Measurements from ENCODE around the gene HIPK2.

The HIPK2 gene

DNA sequence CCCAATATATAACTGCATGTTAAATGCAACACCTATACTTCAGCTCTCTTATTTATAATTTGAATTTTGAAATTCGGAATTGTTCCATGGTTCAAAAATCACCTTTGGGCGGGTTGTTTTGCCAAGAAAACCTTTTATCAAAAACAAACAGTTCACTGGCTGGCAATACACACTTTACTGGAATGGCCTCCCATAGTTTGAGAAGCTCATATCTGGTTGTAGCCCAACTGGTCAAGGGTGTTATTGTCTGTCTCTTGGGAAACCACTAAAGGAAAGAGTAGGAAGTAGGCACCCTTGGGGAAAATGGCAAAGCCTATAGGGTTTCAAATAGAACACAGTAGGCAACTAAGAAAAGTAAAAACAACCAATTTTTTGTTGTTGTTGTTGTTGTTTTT lies 117.9 kb downstream of the HIPK2 start:
- Histone ChIP-seq H3K27ac (ENCODE audit: low read depth, low read length) (no peak overlapping the region), H3K36me3 (ENCODE audit: control insufficient read depth in 5 of 5, insufficient read depth in 5 of 5, low read length in 5 of 5) (peaks cover 0 to 6% (median 0%) of the 10 kb centered on the region in 5 donors), H3K4me1 (ENCODE audit: control insufficient read depth in 5 of 5, insufficient read depth in 5 of 5, low read length in 5 of 5) (peaks cover 6 to 68% (median 60%) of the 10 kb centered on the region in 5 donors), H3K9me3 (ENCODE audit: control insufficient read depth in 5 of 5, low read length in 5 of 5) (no peaks in the 10 kb centered on the region), H3K9ac (ENCODE audit: low read length in 5 of 5) (no peak overlapping the region), H3K4me3 (ENCODE audit: low read depth in 1 of 5, low read length in 5 of 5) (no peak overlapping the region), H3K27me3 (ENCODE audit: control insufficient read depth in 5 of 5, insufficient read depth in 4 of 5, low read length in 5 of 5) (no peaks in the 10 kb centered on the region)

DNA sequence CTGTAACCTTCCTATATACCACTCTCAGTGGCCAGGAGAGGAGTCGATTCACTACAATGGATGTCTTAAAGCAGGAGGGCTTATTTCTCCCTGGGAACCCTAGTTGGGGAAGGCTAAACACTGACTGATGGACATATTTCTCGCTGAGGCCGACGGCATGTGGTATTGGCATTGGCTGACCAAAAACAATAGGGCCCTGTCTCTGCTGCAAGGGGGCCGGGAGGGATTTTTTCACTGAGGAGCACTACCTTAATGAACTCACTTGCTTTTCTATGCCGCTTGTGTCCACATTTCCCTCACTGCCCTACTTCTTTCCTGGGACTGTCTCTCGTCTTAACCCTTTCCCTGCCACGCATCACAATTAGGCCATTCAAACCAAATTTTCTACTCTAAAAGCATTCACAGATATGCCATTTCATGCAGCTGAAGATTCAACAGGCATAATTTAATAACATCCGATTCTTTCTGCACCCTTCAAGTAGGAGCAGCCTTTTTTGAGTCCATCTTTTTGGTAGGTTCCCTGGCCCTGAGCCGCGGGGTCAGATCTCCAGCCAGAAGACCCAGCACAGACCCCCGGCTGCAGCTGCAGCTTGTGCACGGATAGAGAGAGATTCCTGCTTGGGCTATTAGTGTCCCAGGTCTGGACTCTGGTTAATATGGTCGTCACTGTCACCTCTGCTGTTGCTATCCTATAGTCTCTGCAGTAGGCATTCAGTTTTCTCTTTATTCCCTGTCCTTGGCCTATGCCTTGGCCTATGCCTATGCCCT lies 118.7 kb downstream of the HIPK2 start:
- H3K27me3 ChIP-seq (ENCODE audit: control insufficient read depth in 5 of 5, insufficient read depth in 4 of 5, low read length in 5 of 5): no peaks in the 10 kb centered on the region
- peak overlapping the region; percentile 38 for H3K27ac ChIP-seq (ENCODE audit: low read depth, low read length)
- peak overlapping the region in 1 of 5 donors; percentile 12 for H3K9ac ChIP-seq (ENCODE audit: low read length in 5 of 5)
- H3K4me3 ChIP-seq (ENCODE audit: low read depth in 1 of 5, low read length in 5 of 5): no peak overlapping the region
- peaks cover 6 to 68% (median 61%) of the 10 kb centered on the region in 5 donors for H3K4me1 ChIP-seq (ENCODE audit: control insufficient read depth in 5 of 5, insufficient read depth in 5 of 5, low read length in 5 of 5)
- H3K36me3 ChIP-seq (ENCODE audit: control insufficient read depth in 5 of 5, insufficient read depth in 5 of 5, low read length in 5 of 5): peaks cover 0 to 6% (median 0%) of the 10 kb centered on the region in 5 donors
- no peaks in the 10 kb centered on the region for H3K9me3 ChIP-seq (ENCODE audit: control insufficient read depth in 5 of 5, low read length in 5 of 5)

DNA sequence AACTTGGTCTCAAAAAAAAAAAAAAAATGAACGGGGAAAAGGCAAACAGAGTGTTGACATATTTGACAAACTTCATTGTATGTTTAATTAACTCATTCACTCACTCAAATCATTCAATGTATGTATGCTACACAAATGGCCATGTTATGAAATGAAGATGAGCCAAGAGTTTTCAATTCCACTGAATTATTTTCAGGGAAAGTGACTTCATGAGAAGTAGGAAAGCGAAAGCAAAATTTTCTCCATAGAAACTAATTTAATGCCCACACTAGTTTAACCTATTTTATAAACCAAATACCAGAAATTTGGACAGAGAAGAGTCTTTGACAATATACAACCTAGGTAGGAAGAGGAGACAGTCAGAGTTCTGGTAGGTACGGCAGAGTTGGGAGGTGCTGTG lies 119.5 kb downstream of the HIPK2 start:
- Histone ChIP-seq H3K36me3 (ENCODE audit: control insufficient read depth in 5 of 5, insufficient read depth in 5 of 5, low read length in 5 of 5) (peaks cover 0 to 6% (median 0%) of the 10 kb centered on the region in 5 donors), H3K9me3 (ENCODE audit: control insufficient read depth in 5 of 5, low read length in 5 of 5) (no peaks in the 10 kb centered on the region), H3K27ac (ENCODE audit: low read depth, low read length) (peak overlapping the region; percentile 38), H3K4me3 (ENCODE audit: low read depth in 1 of 5, low read length in 5 of 5) (no peak overlapping the region), H3K9ac (ENCODE audit: low read length in 5 of 5) (no peak overlapping the region), H3K27me3 (ENCODE audit: control insufficient read depth in 5 of 5, insufficient read depth in 4 of 5, low read length in 5 of 5) (no peaks in the 10 kb centered on the region), H3K4me1 (ENCODE audit: control insufficient read depth in 5 of 5, insufficient read depth in 5 of 5, low read length in 5 of 5) (peaks cover 6 to 64% (median 57%) of the 10 kb centered on the region in 5 donors)

DNA sequence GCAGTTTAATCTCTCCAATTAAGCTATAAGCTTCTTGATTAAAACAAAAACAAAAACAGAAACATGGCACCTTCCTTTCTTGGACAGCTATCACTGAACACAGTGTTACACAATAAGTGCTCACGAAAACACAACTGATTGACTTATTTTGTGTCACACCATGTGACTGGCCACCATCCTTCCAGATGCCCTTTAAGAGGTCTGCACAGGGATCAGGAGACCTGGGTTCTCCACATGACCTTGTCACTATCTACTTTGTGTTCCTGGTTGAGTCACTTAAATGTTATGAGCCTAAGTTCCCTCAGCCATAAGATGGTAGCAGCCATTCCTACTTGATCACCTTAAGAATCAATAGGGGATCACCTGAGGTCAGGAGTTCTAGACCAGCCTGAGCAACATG lies 120.1 kb downstream of the HIPK2 start:
- Histone ChIP-seq H3K27me3 (ENCODE audit: control insufficient read depth in 5 of 5, insufficient read depth in 4 of 5, low read length in 5 of 5) (no peaks in the 10 kb centered on the region), H3K27ac (ENCODE audit: low read depth, low read length) (peak overlapping the region; percentile 38), H3K9me3 (ENCODE audit: control insufficient read depth in 5 of 5, low read length in 5 of 5) (no peaks in the 10 kb centered on the region), H3K4me3 (ENCODE audit: low read depth in 1 of 5, low read length in 5 of 5) (no peak overlapping the region), H3K9ac (ENCODE audit: low read length in 5 of 5) (no peak overlapping the region), H3K4me1 (ENCODE audit: control insufficient read depth in 5 of 5, insufficient read depth in 5 of 5, low read length in 5 of 5) (peaks cover 6 to 62% (median 55%) of the 10 kb centered on the region in 5 donors), H3K36me3 (ENCODE audit: control insufficient read depth in 5 of 5, insufficient read depth in 5 of 5, low read length in 5 of 5) (peaks cover 0 to 6% (median 0%) of the 10 kb centered on the region in 5 donors)

DNA sequence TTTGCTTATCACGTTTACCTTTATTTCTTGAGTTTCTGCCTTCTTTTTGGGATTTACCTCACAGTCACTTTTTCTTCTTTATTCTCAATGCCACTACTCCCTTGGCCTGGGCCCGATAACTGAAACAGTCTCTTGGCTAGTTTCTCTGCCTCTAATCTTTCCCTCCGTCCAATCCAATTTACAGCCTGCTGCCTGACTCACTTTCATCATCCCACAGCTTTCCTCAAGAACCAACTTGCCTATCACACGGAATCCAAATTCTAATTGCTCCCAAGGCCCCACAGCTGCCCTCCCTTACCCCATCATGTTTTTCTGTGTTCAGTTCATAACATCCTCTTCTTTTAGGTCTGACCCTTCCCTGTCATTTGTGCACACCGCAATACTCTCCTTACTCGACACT lies 121.4 kb downstream of the HIPK2 start:
- Histone ChIP-seq H3K36me3 (ENCODE audit: control insufficient read depth in 5 of 5, insufficient read depth in 5 of 5, low read length in 5 of 5) (peaks cover 0 to 6% (median 0%) of the 10 kb centered on the region in 5 donors), H3K27me3 (ENCODE audit: control insufficient read depth in 5 of 5, insufficient read depth in 4 of 5, low read length in 5 of 5) (no peaks in the 10 kb centered on the region), H3K4me3 (ENCODE audit: low read depth in 1 of 5, low read length in 5 of 5) (no peak overlapping the region), H3K4me1 (ENCODE audit: control insufficient read depth in 5 of 5, insufficient read depth in 5 of 5, low read length in 5 of 5) (peaks cover 2 to 60% (median 43%) of the 10 kb centered on the region in 5 donors), H3K27ac (ENCODE audit: low read depth, low read length) (no peak overlapping the region), H3K9ac (ENCODE audit: low read length in 5 of 5) (no peak overlapping the region), H3K9me3 (ENCODE audit: control insufficient read depth in 5 of 5, low read length in 5 of 5) (no peaks in the 10 kb centered on the region)

DNA sequence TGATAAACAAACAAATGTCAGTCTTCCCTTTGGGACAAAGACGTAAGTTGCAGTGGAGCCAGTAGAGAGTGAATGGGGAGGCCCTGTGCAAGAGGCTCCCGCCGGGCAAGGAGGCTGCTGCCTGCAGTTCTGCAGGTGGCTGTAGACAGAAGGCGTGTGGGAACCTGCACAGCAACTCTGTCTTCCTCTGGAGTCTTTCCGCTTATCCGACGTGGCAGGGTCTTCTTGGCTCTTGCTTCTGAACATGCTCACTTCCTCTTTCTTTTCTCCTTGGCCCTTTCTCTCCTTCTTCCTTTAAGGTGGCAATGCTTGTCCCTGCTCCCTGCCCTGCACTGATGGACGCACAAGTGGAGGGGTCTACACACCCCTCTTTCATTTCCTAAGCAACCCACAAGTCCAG lies 122.5 kb downstream of the HIPK2 start:
- Histone ChIP-seq H3K4me1 (ENCODE audit: control insufficient read depth in 5 of 5, insufficient read depth in 5 of 5, low read length in 5 of 5) (peaks cover 2 to 61% (median 35%) of the 10 kb centered on the region in 5 donors), H3K36me3 (ENCODE audit: control insufficient read depth in 5 of 5, insufficient read depth in 5 of 5, low read length in 5 of 5) (peaks cover 0 to 6% (median 0%) of the 10 kb centered on the region in 5 donors), H3K27me3 (ENCODE audit: control insufficient read depth in 5 of 5, insufficient read depth in 4 of 5, low read length in 5 of 5) (no peaks in the 10 kb centered on the region), H3K9me3 (ENCODE audit: control insufficient read depth in 5 of 5, low read length in 5 of 5) (no peaks in the 10 kb centered on the region), H3K27ac (ENCODE audit: low read depth, low read length) (peak overlapping the region; percentile 6), H3K4me3 (ENCODE audit: low read depth in 1 of 5, low read length in 5 of 5) (no peak overlapping the region), H3K9ac (ENCODE audit: low read length in 5 of 5) (no peak overlapping the region)

DNA sequence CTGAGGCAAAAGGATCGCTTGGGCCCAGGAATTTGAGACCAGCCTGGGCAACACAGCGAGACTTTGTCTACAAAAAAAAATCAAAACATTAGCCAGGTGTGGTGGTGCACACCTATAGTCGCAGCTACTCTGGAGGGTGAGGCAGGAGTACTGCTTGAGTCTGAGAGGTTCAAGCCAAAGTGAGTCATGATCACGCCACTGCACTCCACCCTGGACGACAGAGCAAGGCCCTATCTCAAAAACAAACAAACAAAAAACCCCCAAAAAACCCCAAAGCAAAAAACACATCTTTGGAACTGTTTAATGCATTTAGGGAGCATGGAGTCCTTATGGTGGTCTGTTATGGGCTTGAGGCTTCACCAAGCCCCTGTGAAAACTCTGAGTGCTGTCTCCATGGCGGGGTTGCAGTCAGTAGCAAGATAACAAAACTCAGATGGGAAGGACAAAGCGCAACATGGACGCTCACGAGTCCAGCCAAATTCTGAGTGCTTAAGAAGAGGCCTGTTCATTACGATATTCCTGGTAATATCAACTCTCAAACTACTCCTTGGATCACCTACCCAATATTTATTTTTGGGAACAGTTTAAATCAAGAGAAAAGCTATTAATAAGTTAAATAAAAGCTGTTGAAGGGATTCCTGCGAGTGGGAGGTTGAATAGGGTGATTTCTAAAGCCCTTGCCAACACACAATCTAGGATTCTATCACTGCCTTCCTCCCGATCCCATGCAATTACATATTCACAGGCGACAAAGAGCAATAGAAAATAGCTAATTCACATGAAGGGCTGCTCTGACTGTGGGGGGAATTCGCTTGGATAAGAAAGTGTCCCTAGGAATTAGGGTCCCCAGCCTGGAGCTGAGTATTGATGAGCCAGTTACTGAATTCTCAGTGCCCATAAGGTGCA lies 123.3 kb downstream of the HIPK2 start:
- H3K4me3 ChIP-seq (ENCODE audit: low read depth in 1 of 5, low read length in 5 of 5): no peak overlapping the region
- no peak overlapping the region for H3K9ac ChIP-seq (ENCODE audit: low read length in 5 of 5)
- peak overlapping the region; percentile 6 for H3K27ac ChIP-seq (ENCODE audit: low read depth, low read length)
- no peaks in the 10 kb centered on the region for H3K9me3 ChIP-seq (ENCODE audit: control insufficient read depth in 5 of 5, low read length in 5 of 5)
- no peaks in the 10 kb centered on the region for H3K27me3 ChIP-seq (ENCODE audit: control insufficient read depth in 5 of 5, insufficient read depth in 4 of 5, low read length in 5 of 5)
- peaks cover 0 to 6% (median 0%) of the 10 kb centered on the region in 5 donors for H3K36me3 ChIP-seq (ENCODE audit: control insufficient read depth in 5 of 5, insufficient read depth in 5 of 5, low read length in 5 of 5)
- H3K4me1 ChIP-seq (ENCODE audit: control insufficient read depth in 5 of 5, insufficient read depth in 5 of 5, low read length in 5 of 5): peaks cover 2 to 58% (median 30%) of the 10 kb centered on the region in 5 donors

DNA sequence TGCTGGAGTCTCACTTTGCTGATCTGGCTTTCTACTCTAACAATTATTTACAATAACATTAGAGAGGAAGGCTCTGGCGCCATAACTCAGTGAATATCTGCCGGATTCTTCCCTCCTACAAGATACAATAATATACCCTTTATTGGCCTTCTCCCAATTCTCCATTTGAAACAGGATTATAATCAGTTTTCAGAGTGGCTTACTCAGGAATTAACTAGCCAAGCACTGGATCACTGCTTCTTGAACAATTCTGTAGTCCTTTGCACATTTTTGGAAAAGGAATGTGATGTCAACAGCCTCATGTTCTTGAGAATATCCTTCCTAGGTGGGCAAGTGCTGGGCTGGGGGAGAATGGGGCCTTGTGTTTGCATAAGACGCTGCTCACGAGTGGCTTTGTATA lies 125.9 kb downstream of the HIPK2 start:
- no peak overlapping the region for H3K4me3 ChIP-seq (ENCODE audit: low read depth in 1 of 5, low read length in 5 of 5)
- no peak overlapping the region for H3K9ac ChIP-seq (ENCODE audit: low read length in 5 of 5)
- H3K4me1 ChIP-seq (ENCODE audit: control insufficient read depth in 5 of 5, insufficient read depth in 5 of 5, low read length in 5 of 5): peaks cover 0 to 63% (median 20%) of the 10 kb centered on the region in 5 donors
- peak overlapping the region; percentile 48 for H3K27ac ChIP-seq (ENCODE audit: low read depth, low read length)
- H3K27me3 ChIP-seq (ENCODE audit: control insufficient read depth in 5 of 5, insufficient read depth in 4 of 5, low read length in 5 of 5): no peaks in the 10 kb centered on the region
- H3K9me3 ChIP-seq (ENCODE audit: control insufficient read depth in 5 of 5, low read length in 5 of 5): no peaks in the 10 kb centered on the region
- peaks cover 0 to 6% (median 0%) of the 10 kb centered on the region in 5 donors for H3K36me3 ChIP-seq (ENCODE audit: control insufficient read depth in 5 of 5, insufficient read depth in 5 of 5, low read length in 5 of 5)

DNA sequence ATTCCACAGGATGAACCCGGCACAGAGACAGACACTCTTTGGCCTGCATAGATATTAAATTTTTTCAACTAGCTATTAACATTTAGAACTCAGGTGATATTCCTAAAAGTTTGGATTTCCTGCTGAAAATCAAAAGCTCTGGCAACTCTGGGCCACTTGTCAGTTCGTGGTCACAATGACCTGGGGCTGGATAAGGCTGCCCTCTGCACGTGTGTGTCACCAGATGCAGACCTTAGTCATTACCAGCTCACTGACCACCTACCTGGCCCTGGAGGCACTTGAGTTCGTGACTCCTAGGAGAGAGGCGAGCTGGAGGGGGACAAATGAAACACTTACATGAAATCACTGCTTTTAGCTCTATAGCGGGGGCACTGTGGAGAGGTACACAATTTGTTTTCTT lies 126.5 kb downstream of the HIPK2 start:
- Histone ChIP-seq H3K9me3 (ENCODE audit: control insufficient read depth in 5 of 5, low read length in 5 of 5) (no peaks in the 10 kb centered on the region), H3K36me3 (ENCODE audit: control insufficient read depth in 5 of 5, insufficient read depth in 5 of 5, low read length in 5 of 5) (peaks cover 0 to 6% (median 0%) of the 10 kb centered on the region in 5 donors), H3K27ac (ENCODE audit: low read depth, low read length) (peak overlapping the region; percentile 48), H3K4me1 (ENCODE audit: control insufficient read depth in 5 of 5, insufficient read depth in 5 of 5, low read length in 5 of 5) (peaks cover 0 to 69% (median 16%) of the 10 kb centered on the region in 5 donors), H3K9ac (ENCODE audit: low read length in 5 of 5) (peak overlapping the region in 1 of 5 donors; percentile 39), H3K27me3 (ENCODE audit: control insufficient read depth in 5 of 5, insufficient read depth in 4 of 5, low read length in 5 of 5) (no peaks in the 10 kb centered on the region), H3K4me3 (ENCODE audit: low read depth in 1 of 5, low read length in 5 of 5) (no peak overlapping the region)

Measured in subcutaneous abdominal adipose tissue (tissue), 5 donors.